Measurements from ENCODE around the gene CRYGN. TPM values are rescaled to one million over a fixed set of nuclear protein-coding genes. Genes with fewer than 3 reads are reported as not detected.

Gene CRYGN
- total and polyA plus RNA-seq, 9 of the 15 experiments (the other 6 are each of a cell fraction or from before 2014, with no cell fraction given), result not detected

GRCh38 chr7:151448261-151449252, 8.6 kb upstream of the CRYGN start (continued):
- TF ChIP-seq PYGO2 (tag; IDR thresholded peaks at IDR 0.05) (no peak), RBFOX2 (IDR thresholded peaks at IDR 0.05; ENCODE audit: low read depth, low read length) (no peak), PHF20 (IDR thresholded peaks at IDR 0.05; ENCODE audit: partially characterized antibody) (peak; percentile 43), CC2D1A (IDR thresholded peaks at IDR 0.05) (peak; percentile 81), PHTF2 (CRISPR knock-in tag; IDR thresholded peaks at IDR 0.05) (no peak), PPARD (CRISPR knock-in tag; IDR thresholded peaks at IDR 0.05) (no peak), ESRRA (IDR thresholded peaks at IDR 0.05; ENCODE audit: borderline replicate concordance, low read depth) (no peak; the same call in 1 of the 2 replicates), NRF1 (conservative IDR thresholded peaks at IDR 0.05 in 1 of 2, IDR thresholded peaks at IDR 0.05 in 1 of 2) (peak; percentile 11 to 24; a peak in 1 of 4 replicates), NUFIP1 (IDR thresholded peaks at IDR 0.05; ENCODE audit: partially characterized antibody) (no peak), MITF (IDR thresholded peaks at IDR 0.05) (no peak), SAFB2 (IDR thresholded peaks at IDR 0.05; ENCODE audit: borderline replicate concordance, low read depth, low read length, severe bottlenecking) (no peak), ZBTB7A (IDR thresholded peaks at IDR 0.05; ENCODE audit: borderline replicate concordance, control insufficient read depth, low read depth, low read length) (peak; percentile 37), HMBOX1 (IDR thresholded peaks at IDR 0.05) (no peak), PTBP1 (IDR thresholded peaks at IDR 0.05; ENCODE audit: low read depth, low read length) (no peak), DMBX1 (CRISPR knock-in tag; IDR thresholded peaks at IDR 0.05; ENCODE audit: borderline replicate concordance) (no peak), CBX1 (IDR thresholded peaks at IDR 0.05; ENCODE audit: low read depth) (peak; percentile 28; the same call in 1 of the 2 replicates), ZNF224 (CRISPR knock-in tag; IDR thresholded peaks at IDR 0.05) (no peak), ARID2 (IDR thresholded peaks at IDR 0.05) (peak; percentile 89), DEAF1 (CRISPR knock-in tag; IDR thresholded peaks at IDR 0.05) (peak; percentile 78), PATZ1 (CRISPR knock-in tag; IDR thresholded peaks at IDR 0.05; ENCODE audit: borderline replicate concordance) (no peak)
